Astrocyte (in vitro differentiated cells and primary cell): ENCODE results near the gene AFAP1L2. TPM values are rescaled to one million over a fixed set of nuclear protein-coding genes. Genes with fewer than 3 reads are reported as not detected.
"Not testable (repeated sequence)": the region's sequence is repeated elsewhere in the genome, so short reads cannot be mapped to it uniquely, and the experiment has no call there.

Source experiments
- DNase-seq: peaks from one replicate; pipeline ENCODE4 v3.0.0-alpha.2; 2010; ENCODE audit warnings: low read depth
- FAIRE-seq: peaks from 2 replicates; lab custom pipeline; 2011; peaks lifted over from hg19 to GRCh38; lab: Jason Lieb, UNC
- H2AFZ ChIP-seq: 2 replicates; pipeline ENCODE4 v1.6.0; 2012; ENCODE audit warnings: low read depth, low read length, inconsistent platforms
- H3K27ac ChIP-seq: 2 replicates; pipeline ENCODE4 v1.5.1; 2011; ENCODE audit warnings: low read depth, low read length, inconsistent platforms
- H3K27me3 ChIP-seq: 2 replicates; pipeline ENCODE4 v1.6.0; 2011; ENCODE audit warnings: low read length, inconsistent platforms; ENCODE audit not compliant: insufficient read depth
- H3K36me3 ChIP-seq: 2 replicates; pipeline ENCODE4 v1.5.1; 2011; ENCODE audit warnings: low read length, inconsistent platforms; ENCODE audit not compliant: insufficient read depth
- H3K4me1 ChIP-seq: 2 replicates; pipeline ENCODE4 v1.5.1; 2011; ENCODE audit warnings: low read length, inconsistent platforms; ENCODE audit not compliant: insufficient read depth
- H3K4me2 ChIP-seq: 2 replicates; pipeline ENCODE4 v1.6.0; 2012; ENCODE audit warnings: low read length, inconsistent platforms
- H3K4me3 ChIP-seq: 2 replicates; pipeline ENCODE4 v1.5.1; 2011; ENCODE audit warnings: low read depth, mild to moderate bottlenecking, low read length, inconsistent platforms; ENCODE audit not compliant: insufficient read depth
- H3K79me2 ChIP-seq: 2 replicates; pipeline ENCODE4 v1.6.0; 2012; ENCODE audit warnings: mild to moderate bottlenecking, low read length, inconsistent platforms; ENCODE audit not compliant: insufficient read depth
- H3K9ac ChIP-seq: 2 replicates; pipeline ENCODE4 v1.6.0; 2012; ENCODE audit warnings: mild to moderate bottlenecking, low read length, inconsistent platforms
- H3K9me3 ChIP-seq: 2 replicates; pipeline ENCODE4 v1.5.1; 2012; ENCODE audit warnings: low read depth, mild to moderate bottlenecking, low read length, inconsistent platforms; ENCODE audit not compliant: insufficient read depth
- H4K20me1 ChIP-seq: 2 replicates; pipeline ENCODE4 v1.6.0; 2012; ENCODE audit warnings: low read length, inconsistent platforms; ENCODE audit not compliant: insufficient read depth
- H3K27ac Mint-ChIP-seq: one replicate; pipeline ENCODE4 v1.8.0; 2021; ENCODE audit warnings: mild to moderate bottlenecking, mixed read lengths; ENCODE audit not compliant: unreplicated experiment
- H3K27me3 Mint-ChIP-seq: one replicate; pipeline ENCODE4 v1.8.0; 2021; ENCODE audit warnings: low read depth, mixed read lengths; ENCODE audit not compliant: unreplicated experiment
- H3K36me3 Mint-ChIP-seq: one replicate; pipeline ENCODE4 v1.8.0; 2021; ENCODE audit warnings: low read depth, mixed read lengths; ENCODE audit not compliant: unreplicated experiment
- H3K4me1 Mint-ChIP-seq: one replicate; pipeline ENCODE4 v1.8.0; 2021; ENCODE audit warnings: low read depth, mixed read lengths; ENCODE audit not compliant: unreplicated experiment
- H3K4me3 Mint-ChIP-seq: one replicate; pipeline ENCODE4 v1.8.0; 2021; ENCODE audit warnings: mild to moderate bottlenecking, moderate library complexity, mixed read lengths; ENCODE audit not compliant: unreplicated experiment
- H3K9me3 Mint-ChIP-seq: one replicate; pipeline ENCODE4 v1.8.0; 2021; ENCODE audit warnings: mild to moderate bottlenecking, mixed read lengths; ENCODE audit not compliant: unreplicated experiment
- CTCF ChIP-seq: IDR thresholded peaks from 2 replicates; pipeline ENCODE4 v1.5.1; 2011; ENCODE audit warnings: low read depth, mild to moderate bottlenecking, inconsistent platforms, low read length, moderate library complexity; ENCODE audit not compliant: insufficient read depth
- EZH2 ChIP-seq: IDR thresholded peaks from 2 replicates; pipeline ENCODE4 v1.6.1; 2012; ENCODE audit warnings: mild to moderate bottlenecking, low read length, inconsistent platforms; ENCODE audit not compliant: insufficient read depth
- total RNA-seq: library from RNA; stranded (reverse); gene quantifications from 2 replicates; pipeline ENCODE4 v1.2.1, GENCODE V29; 2021

AFAP1L2 gene
- total RNA-seq, 1 donor from 2014 or later: 26.6 TPM

DNA sequence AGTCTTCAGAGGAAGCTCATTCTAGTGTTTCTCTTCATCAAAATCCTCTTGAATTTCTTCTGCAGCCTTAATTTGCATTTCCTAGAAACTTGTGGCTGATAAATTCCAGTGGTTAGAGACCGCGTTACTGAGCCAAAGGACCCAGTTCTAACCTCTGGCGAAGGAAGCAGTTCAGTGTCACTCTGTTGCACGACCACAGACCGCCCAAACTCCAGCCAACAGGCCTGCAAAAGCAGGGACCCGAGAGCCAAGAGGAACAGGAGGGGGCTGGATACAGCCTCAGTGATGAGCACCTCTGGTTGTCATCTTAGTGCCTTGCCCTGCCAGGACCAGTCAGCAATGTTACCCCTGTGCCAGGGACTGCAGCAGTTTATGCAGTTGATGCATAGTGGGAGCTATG is 70.0 kb downstream of the AFAP1L2 start:
- Histone ChIP-seq H3K36me3 (no peaks in the 10 kb centered on the region), H3K27me3 (peaks cover 15% of the 10 kb centered on the region), H3K9me3 (no peaks in the 10 kb centered on the region), H3K9ac (no peak overlapping the region), H3K79me2 (no peaks in the 10 kb centered on the region), H3K4me2 (no peak overlapping the region), H4K20me1 (peaks cover 4% of the 10 kb centered on the region), H3K27ac (no peak overlapping the region), H3K4me1 (peaks cover 15% of the 10 kb centered on the region), H3K4me3 (no peak overlapping the region), H2AFZ (no peak overlapping the region)
- Mint-ChIP-seq H3K9me3 (no peaks in the 10 kb centered on the region), H3K27me3 (peaks cover 4% of the 10 kb centered on the region), H3K4me1 (peaks cover 23% of the 10 kb centered on the region), H3K36me3 (peaks cover 14% of the 10 kb centered on the region), H3K27ac (no peak overlapping the region), H3K4me3 (no peak overlapping the region)
- no peak for TF ChIP-seq CTCF
- TF ChIP-seq EZH2: no peak
- FAIRE-seq (no peak), DNase-seq (peak; percentile 74)

GRCh38 chr10:114333441-114333840 is 70.9 kb downstream of the AFAP1L2 start:
- H3K36me3 ChIP-seq, H3K27ac Mint-ChIP-seq, H3K4me2 ChIP-seq, H3K79me2 ChIP-seq, H3K27ac ChIP-seq, H3K27me3 Mint-ChIP-seq, H3K9me3 Mint-ChIP-seq, H4K20me1 ChIP-seq, H3K9ac ChIP-seq, DNase-seq, H3K9me3 ChIP-seq, FAIRE-seq, H2AFZ ChIP-seq, H3K4me3 ChIP-seq, H3K4me3 Mint-ChIP-seq: not testable (repeated sequence)
- peaks cover 14% of the 10 kb centered on the region for H3K36me3 Mint-ChIP-seq
- peaks cover 23% of the 10 kb centered on the region for H3K4me1 Mint-ChIP-seq
- H3K4me1 ChIP-seq: peaks cover 15% of the 10 kb centered on the region
- peaks cover 15% of the 10 kb centered on the region for H3K27me3 ChIP-seq

GRCh38 chr10:114332301-114333192 is 71.8 kb downstream of the AFAP1L2 start:
- Histone ChIP-seq H3K4me2 (no peak overlapping the region), H3K4me3 (no peak overlapping the region), H3K79me2 (no peaks in the 10 kb centered on the region), H3K9me3 (no peaks in the 10 kb centered on the region), H3K4me1 (peaks cover 10% of the 10 kb centered on the region), H3K27me3 (peaks cover 15% of the 10 kb centered on the region), H4K20me1 (peaks cover 4% of the 10 kb centered on the region), H3K27ac (no peak overlapping the region), H3K36me3 (no peaks in the 10 kb centered on the region), H2AFZ (no peak overlapping the region), H3K9ac (no peak overlapping the region)
- Mint-ChIP-seq H3K9me3 (no peaks in the 10 kb centered on the region), H3K4me1 (peaks cover 17% of the 10 kb centered on the region), H3K4me3 (no peak overlapping the region), H3K27me3 (peaks cover 4% of the 10 kb centered on the region), H3K27ac (no peak overlapping the region), H3K36me3 (peaks cover 11% of the 10 kb centered on the region)
- no peak for TF ChIP-seq CTCF
- TF ChIP-seq EZH2: no peak
- no peak for DNase-seq
- no peak for FAIRE-seq
